ENCODE measurements around the gene BRD9. TPM values are rescaled to one million over a fixed set of nuclear protein-coding genes. Genes with fewer than 3 reads are reported as not detected.

The BRD9 gene
- total RNA-seq, 1 donor from 2014 or later: 69.2 TPM

DNA sequence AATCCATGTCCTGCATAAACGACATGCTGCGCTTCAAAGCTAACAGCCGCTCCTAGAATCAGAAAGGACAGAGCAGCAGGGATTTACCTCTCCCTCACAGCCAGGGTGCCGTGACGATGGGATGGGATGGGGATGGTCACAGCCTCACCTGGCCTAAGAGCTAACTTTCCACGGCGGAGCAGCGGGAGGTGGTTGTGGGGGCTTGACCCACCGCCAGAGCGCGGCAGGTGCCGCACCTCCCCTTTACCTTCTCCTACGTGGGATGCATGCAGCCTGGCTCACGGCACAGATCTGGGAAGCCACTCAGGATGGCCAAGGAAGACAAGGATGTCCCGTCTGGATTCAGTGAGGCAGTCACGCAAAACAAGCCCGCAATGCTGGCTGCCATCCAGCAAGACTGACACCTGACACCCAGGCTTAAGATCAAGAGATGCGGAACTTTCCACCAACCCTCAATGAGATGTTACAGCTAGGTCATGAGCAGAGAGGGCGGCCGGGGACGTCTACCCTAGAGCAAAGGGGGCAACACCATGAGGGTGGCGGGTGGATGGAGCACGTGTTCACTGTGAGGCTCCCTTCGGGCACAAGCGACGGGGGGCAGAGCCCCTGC lies 5.8 kb downstream of the BRD9 start:
- DNase-seq (ENCODE audit: low spot score, unreplicated experiment): no peak
- TF ChIP-seq, protein P1, sequence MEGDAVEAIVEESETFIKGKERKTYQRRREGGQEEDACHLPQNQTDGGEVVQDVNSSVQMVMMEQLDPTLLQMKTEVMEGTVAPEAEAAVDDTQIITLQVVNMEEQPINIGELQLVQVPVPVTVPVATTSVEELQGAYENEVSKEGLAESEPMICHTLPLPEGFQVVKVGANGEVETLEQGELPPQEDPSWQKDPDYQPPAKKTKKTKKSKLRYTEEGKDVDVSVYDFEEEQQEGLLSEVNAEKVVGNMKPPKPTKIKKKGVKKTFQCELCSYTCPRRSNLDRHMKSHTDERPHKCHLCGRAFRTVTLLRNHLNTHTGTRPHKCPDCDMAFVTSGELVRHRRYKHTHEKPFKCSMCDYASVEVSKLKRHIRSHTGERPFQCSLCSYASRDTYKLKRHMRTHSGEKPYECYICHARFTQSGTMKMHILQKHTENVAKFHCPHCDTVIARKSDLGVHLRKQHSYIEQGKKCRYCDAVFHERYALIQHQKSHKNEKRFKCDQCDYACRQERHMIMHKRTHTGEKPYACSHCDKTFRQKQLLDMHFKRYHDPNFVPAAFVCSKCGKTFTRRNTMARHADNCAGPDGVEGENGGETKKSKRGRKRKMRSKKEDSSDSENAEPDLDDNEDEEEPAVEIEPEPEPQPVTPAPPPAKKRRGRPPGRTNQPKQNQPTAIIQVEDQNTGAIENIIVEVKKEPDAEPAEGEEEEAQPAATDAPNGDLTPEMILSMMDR (IDR thresholded peaks at IDR 0.05; ENCODE audit: unreplicated experiment): no peak
- Mint-ChIP-seq H3K27ac (no peak overlapping the region), H3K36me3 (ENCODE audit: insufficient read depth) (peaks cover 29% of the 10 kb centered on the region), H3K27me3 (no peaks in the 10 kb centered on the region), H3K4me1 (ENCODE audit: low read depth) (peaks cover 7% of the 10 kb centered on the region), H3K4me3 (ENCODE audit: low read depth) (no peak overlapping the region), H3K9me3 (ENCODE audit: low read depth) (no peaks in the 10 kb centered on the region)

DNA sequence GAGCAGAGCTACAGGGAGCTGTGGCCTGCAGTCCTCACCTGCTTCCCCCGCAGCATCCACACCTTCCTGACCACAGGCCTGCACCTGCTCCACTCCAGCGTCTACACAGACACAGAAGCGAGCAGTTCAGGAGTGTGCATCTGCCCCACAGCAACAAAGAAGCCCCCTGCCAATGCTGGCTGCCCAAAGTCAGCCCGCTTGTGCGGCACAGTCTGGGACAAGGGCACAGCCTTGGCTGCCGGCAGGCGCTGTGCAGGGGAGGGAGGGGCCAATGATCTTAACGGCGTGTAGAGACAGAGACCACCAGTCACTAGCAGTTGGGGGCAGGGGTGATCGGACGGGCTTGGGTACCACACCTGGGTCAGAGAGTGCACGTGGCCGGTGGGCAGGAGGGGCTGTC lies 6.6 kb downstream of the BRD9 start:
- DNase-seq (ENCODE audit: low spot score, unreplicated experiment): no peak
- no peaks in the 10 kb centered on the region for H3K9me3 Mint-ChIP-seq (ENCODE audit: low read depth)
- H3K27me3 Mint-ChIP-seq: no peaks in the 10 kb centered on the region
- no peak overlapping the region for H3K4me3 Mint-ChIP-seq (ENCODE audit: low read depth)
- TF ChIP-seq, protein P1 (IDR thresholded peaks at IDR 0.05; ENCODE audit: unreplicated experiment): no peak
- H3K36me3 Mint-ChIP-seq (ENCODE audit: insufficient read depth): peaks cover 26% of the 10 kb centered on the region
- H3K4me1 Mint-ChIP-seq (ENCODE audit: low read depth): peaks cover 3% of the 10 kb centered on the region
- no peak overlapping the region for H3K27ac Mint-ChIP-seq

DNA sequence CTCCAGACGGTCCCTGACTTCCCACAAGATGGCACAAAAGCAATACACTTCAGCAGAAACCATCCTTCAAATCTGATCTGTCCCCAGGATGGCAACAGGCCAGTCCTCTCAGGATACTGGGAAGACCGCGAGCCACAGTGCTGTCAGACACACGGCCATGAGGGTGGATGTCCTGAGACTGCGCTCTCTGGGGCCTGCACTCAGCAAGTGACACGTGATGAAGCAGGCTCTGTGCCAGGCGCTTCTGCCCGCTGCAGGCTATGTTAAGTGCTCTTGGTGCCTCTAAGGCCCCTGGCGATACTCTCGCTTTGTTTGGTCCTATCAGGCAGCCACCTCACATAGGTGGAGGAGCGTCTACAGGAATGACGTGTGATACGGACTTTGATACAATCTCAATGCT lies 7.1 kb downstream of the BRD9 start:
- Mint-ChIP-seq H3K9me3 (ENCODE audit: low read depth) (no peaks in the 10 kb centered on the region), H3K4me3 (ENCODE audit: low read depth) (no peak overlapping the region), H3K27me3 (no peaks in the 10 kb centered on the region), H3K4me1 (ENCODE audit: low read depth) (no peaks in the 10 kb centered on the region), H3K36me3 (ENCODE audit: insufficient read depth) (peaks cover 28% of the 10 kb centered on the region), H3K27ac (no peak overlapping the region)
- TF ChIP-seq, protein P1 (IDR thresholded peaks at IDR 0.05; ENCODE audit: unreplicated experiment): no peak
- no peak for DNase-seq (ENCODE audit: low spot score, unreplicated experiment)

DNA sequence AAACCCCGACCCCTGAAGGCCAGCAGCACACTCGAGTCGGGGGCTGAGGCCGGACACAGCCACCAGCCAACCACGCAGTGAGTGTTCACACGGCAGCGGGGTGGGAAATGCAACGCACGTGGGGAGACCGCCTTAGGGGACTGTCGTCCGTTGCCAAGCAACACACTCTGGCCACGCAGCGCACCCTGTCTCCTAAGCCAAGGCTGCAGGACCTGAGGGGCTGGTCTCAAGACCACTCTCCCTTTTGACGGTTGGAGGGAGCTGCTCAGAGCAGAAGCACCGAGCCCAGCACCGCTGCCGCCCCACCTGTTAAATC lies 7.5 kb downstream of the BRD9 start:
- TF ChIP-seq, protein P1 (IDR thresholded peaks at IDR 0.05; ENCODE audit: unreplicated experiment): no peak

DNA sequence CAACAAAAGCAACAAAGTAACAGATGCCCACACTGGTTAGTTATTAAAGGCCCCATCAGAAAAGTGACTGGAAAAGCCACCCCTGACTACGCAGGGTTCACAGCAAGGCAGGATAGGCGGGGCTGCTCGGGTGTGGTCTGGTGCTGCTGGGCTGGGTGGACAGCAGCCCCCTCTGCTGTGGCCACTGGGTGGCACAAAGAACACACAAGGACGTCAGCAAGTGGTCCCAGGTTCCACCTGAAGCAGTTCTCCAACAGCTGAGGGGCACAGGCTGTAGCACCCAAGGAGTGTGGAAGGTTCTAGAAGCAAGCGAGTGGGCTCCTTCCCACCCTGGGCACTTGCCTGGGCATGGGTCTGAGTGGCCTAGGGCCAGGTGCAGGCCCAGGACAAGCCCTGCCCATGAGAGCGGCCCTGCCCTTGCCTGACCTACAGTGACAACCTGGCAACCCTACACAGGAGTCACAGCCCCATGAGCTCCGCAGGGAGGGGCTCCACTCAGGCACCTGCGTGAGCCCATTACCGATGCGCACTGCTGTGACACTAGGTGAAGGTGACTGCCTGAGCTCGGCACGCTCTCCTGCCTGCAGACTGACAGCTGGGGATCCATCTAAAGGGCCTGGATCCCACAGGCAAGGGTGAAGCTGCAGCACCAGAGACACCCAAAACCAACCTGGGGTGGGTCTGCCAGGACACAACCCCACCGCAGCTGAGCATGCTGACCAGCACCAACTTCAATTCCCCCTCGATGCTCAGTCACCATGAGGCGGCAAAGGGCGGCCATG lies 8.1 kb downstream of the BRD9 start:
- H3K27me3 Mint-ChIP-seq: no peaks in the 10 kb centered on the region
- H3K36me3 Mint-ChIP-seq (ENCODE audit: insufficient read depth): peaks cover 28% of the 10 kb centered on the region
- DNase-seq (ENCODE audit: low spot score, unreplicated experiment): no peak
- H3K9me3 Mint-ChIP-seq (ENCODE audit: low read depth): no peaks in the 10 kb centered on the region
- no peak overlapping the region for H3K27ac Mint-ChIP-seq
- TF ChIP-seq, protein P1 (IDR thresholded peaks at IDR 0.05; ENCODE audit: unreplicated experiment): no peak
- no peaks in the 10 kb centered on the region for H3K4me1 Mint-ChIP-seq (ENCODE audit: low read depth)
- H3K4me3 Mint-ChIP-seq (ENCODE audit: low read depth): no peak overlapping the region

More for the DNA sequence above, 7.5 kb downstream of the BRD9 start:
- no peak for DNase-seq (ENCODE audit: low spot score, unreplicated experiment)
- no peaks in the 10 kb centered on the region for H3K27me3 Mint-ChIP-seq
- no peaks in the 10 kb centered on the region for H3K9me3 Mint-ChIP-seq (ENCODE audit: low read depth)
- no peak overlapping the region for H3K27ac Mint-ChIP-seq
- no peak overlapping the region for H3K4me3 Mint-ChIP-seq (ENCODE audit: low read depth)
- H3K4me1 Mint-ChIP-seq (ENCODE audit: low read depth): no peaks in the 10 kb centered on the region
- H3K36me3 Mint-ChIP-seq (ENCODE audit: insufficient read depth): peaks cover 28% of the 10 kb centered on the region
